Upper lobe of left lung (tissue), 6 donors: ENCODE measurements around the gene AP5S1. TPM values are rescaled to one million over a fixed set of nuclear protein-coding genes. Genes with fewer than 3 reads are reported as not detected.

ENCODE experiments used
- ATAC-seq, 2 donors: fragments of 200-7000 bp; cut with Tn5 transposase; one replicate each; pipeline ENCODE4 v1.9.1; 2022; ENCODE audit warnings: mild to moderate bottlenecking in 2 of 2, moderate library complexity in 2 of 2; ENCODE audit not compliant: low FRiP score in 2 of 2
- DNase-seq, 2 donors: peaks; one replicate each; pipeline ENCODE4 v3.0.0-alpha.2; 2019 to 2020
- H3K27ac ChIP-seq, 4 donors: fragments of 200-600 bp; sonication (generic); one replicate each; pipeline ENCODE4 v1.5.1; 2016 to 2019
- H3K27me3 ChIP-seq, 4 donors: fragments of 200-600 bp; sonication (generic); one replicate each; pipeline ENCODE4 v1.5.1; 2017 to 2019
- H3K36me3 ChIP-seq, 4 donors: fragments of 200-600 bp; sonication (generic); one replicate each; pipeline ENCODE4 v1.5.1; 2016 to 2019
- H3K4me1 ChIP-seq, 4 donors: fragments of 200-600 bp; sonication (generic); one replicate each; pipeline ENCODE4 v1.5.1; 2018 to 2019
- H3K4me3 ChIP-seq, 4 donors: fragments of 200-600 bp; sonication (generic); one replicate each; pipeline ENCODE4 v1.5.1; 2017 to 2019; ENCODE audit warnings: mild to moderate bottlenecking in 2 of 4, moderate library complexity in 1 of 4
- H3K9me3 ChIP-seq, 4 donors: fragments of 200-600 bp; sonication (generic); one replicate each; pipeline ENCODE4 v1.5.1; 2018 to 2019
- EP300 ChIP-seq, 4 donors: sonication (generic); formaldehyde crosslinking; IDR thresholded peaks; one replicate each; pipeline ENCODE4 v1.5.1; 2017; ENCODE audit warnings: antibody characterized with exemption in 4 of 4, control low read depth in 2 of 4
- POLR2A ChIP-seq, 4 donors: fragments of 450-650 bp; IDR thresholded peaks; one replicate each; pipeline ENCODE4 v1.5.1; 2016 to 2017; ENCODE audit warnings: antibody characterized with exemption in 4 of 4, mild to moderate bottlenecking in 2 of 4
- POLR2AphosphoS5 ChIP-seq, 2 donors: sonication (generic); formaldehyde crosslinking; IDR thresholded peaks; one replicate each; pipeline ENCODE4 v1.5.1; 2017; ENCODE audit warnings: antibody characterized with exemption in 2 of 2
- WGBS, 2 donors: methylation state at CpG; one replicate each; pipeline ENCODE4 v1.1.5; 2017 to 2018; 5-methylcytosine and 5-hydroxymethylcytosine counted together
- total RNA-seq, 6 donors: library from RNA; depleted of rRNA in 4 of 6; stranded (reverse); fragments of >200 nt in 4 of 6; gene quantifications; one replicate each; pipeline versions ENCODE4 v1.1.0 to v1.2.1, GENCODE V29; 2016 to 2021
- TF ChIP-seq, protein P1 (sequence below), 6 experiments: fragments of 450-650 bp in 4 of 6; fragments of 200-600 bp in 2 of 6; sonication (generic) in 2 of 6; IDR thresholded peaks; one replicate each; pipeline ENCODE4 v1.5.1; 2016 to 2019; ENCODE audit warnings: antibody characterized with exemption in 6 of 6
- donor health status: DM: no; HTN: no; CAD: no; lungs with moderate emphysema.
- donor health status: DM: no; HTN: yes; CAD: no; lungs with severe emphysema.

The AP5S1 gene
- total RNA-seq, 6 donors from 2014 or later: 9.4 to 20.8 (median 14.7) TPM

DNA sequence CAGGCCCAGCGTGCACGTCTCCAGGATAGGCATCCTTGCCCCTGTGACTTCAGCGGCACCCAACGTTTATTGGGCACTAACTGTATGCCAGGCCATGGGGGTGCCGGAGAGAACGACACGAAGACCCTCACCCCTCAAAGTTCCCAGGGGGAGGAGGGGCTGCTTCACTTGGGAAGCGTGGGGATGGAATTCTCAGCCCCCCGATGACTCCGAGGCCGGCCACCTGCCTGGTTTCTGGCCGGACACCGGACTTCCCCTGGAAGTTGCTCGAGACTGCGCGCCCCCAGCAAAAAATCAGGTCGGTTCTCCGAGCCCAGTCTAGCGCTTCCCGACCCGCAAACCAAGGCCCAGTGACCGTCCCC is 26.0 kb downstream of the AP5S1 start:
- H3K36me3 ChIP-seq: no peaks in the 10 kb centered on the region
- TF ChIP-seq POLR2AphosphoS5 (IDR thresholded peaks at IDR 0.05): no peak
- TF ChIP-seq POLR2A (IDR thresholded peaks at IDR 0.05): no peak
- no peak for TF ChIP-seq EP300 (IDR thresholded peaks at IDR 0.05)
- TF ChIP-seq, protein P1, sequence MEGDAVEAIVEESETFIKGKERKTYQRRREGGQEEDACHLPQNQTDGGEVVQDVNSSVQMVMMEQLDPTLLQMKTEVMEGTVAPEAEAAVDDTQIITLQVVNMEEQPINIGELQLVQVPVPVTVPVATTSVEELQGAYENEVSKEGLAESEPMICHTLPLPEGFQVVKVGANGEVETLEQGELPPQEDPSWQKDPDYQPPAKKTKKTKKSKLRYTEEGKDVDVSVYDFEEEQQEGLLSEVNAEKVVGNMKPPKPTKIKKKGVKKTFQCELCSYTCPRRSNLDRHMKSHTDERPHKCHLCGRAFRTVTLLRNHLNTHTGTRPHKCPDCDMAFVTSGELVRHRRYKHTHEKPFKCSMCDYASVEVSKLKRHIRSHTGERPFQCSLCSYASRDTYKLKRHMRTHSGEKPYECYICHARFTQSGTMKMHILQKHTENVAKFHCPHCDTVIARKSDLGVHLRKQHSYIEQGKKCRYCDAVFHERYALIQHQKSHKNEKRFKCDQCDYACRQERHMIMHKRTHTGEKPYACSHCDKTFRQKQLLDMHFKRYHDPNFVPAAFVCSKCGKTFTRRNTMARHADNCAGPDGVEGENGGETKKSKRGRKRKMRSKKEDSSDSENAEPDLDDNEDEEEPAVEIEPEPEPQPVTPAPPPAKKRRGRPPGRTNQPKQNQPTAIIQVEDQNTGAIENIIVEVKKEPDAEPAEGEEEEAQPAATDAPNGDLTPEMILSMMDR (IDR thresholded peaks at IDR 0.05): no peak
- DNase-seq: no peak
- peaks cover 16 to 30% (median 21%) of the 10 kb centered on the region in 4 donors for H3K4me1 ChIP-seq
- H3K9me3 ChIP-seq: no peaks in the 10 kb centered on the region
- H3K4me3 ChIP-seq: peak overlapping the region; percentile 72 to 98 (median 89)
- peak overlapping the region; percentile 93 to 97 (median 95) for H3K27ac ChIP-seq
- H3K27me3 ChIP-seq: no peaks in the 10 kb centered on the region
- ATAC-seq: no peak
- 3 to 8% methylated on average over 2 to 17 of the region's 22 CpGs for WGBS, 2 donors

DNA sequence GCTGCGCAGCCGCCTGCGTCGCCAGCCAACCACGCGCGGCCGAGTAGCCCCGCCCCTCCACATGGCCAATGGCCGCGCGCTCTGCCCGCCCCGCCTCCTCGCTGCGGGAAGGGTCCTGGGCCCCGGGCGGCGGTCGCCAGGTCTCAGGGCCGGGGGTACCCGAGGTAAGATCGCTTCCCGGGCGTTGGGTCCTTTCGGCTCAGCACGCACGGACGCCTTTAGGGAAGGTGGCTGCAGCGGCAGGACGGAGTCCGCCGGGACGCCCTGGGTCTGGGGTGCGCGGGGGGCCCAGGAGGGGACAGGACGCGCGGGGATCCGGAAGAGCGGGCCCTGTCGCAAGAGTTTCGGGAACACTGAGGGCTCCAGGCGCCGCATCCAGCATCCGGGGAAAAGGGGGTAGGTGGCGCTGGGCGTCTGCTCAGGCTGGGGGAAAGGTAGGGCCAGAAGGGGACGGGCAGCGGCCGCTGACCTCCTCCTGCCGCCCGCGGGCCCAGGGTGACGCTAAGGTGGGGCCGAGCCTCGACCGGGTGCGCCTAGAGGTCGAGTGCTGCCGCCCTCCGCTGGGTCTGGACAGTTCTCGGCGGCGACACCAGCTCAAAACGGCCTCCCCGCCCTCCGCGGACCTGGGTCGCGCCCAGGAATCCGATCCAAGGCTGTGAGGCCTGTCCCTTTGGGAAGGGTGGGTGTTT is 26.5 kb downstream of the AP5S1 start, which contains the start of gene MAVS:
TSS of gene MAVS (plus strand) at position 95 of the 689 bp plus-strand sequence. CDS start 7,791 bp downstream, outside the sequence.
- peak; percentile 91 to 98 for DNase-seq
- 0 to 1% methylated on average over 23 to 25 of the region's 72 CpGs for WGBS, 2 donors
- H3K27ac ChIP-seq: peak within 1 kb of the TSS; percentile 93 to 97 (median 95)
- TF ChIP-seq EP300 (IDR thresholded peaks at IDR 0.05) (no peak), POLR2AphosphoS5 (IDR thresholded peaks at IDR 0.05) (peak; percentile 79 to 91), POLR2A (IDR thresholded peaks at IDR 0.05) (peak in 3 of 4 donors; percentile 73 to 92 (median 85))
- TF ChIP-seq, protein P1 (IDR thresholded peaks at IDR 0.05): peak in 1 of 6 experiments; percentile 24
- H3K4me3 ChIP-seq: peak within 1 kb of the TSS; percentile 72 to 98 (median 89)
- H3K4me1 ChIP-seq: peaks cover 16 to 30% (median 21%) of the 10 kb centered on the region in 4 donors
- H3K36me3 ChIP-seq: no peaks in the 10 kb centered on the region
- no peaks in the 10 kb centered on the region for H3K9me3 ChIP-seq
- ATAC-seq: peak; percentile 97 to 99
- H3K27me3 ChIP-seq: no peaks in the 10 kb centered on the region

DNA sequence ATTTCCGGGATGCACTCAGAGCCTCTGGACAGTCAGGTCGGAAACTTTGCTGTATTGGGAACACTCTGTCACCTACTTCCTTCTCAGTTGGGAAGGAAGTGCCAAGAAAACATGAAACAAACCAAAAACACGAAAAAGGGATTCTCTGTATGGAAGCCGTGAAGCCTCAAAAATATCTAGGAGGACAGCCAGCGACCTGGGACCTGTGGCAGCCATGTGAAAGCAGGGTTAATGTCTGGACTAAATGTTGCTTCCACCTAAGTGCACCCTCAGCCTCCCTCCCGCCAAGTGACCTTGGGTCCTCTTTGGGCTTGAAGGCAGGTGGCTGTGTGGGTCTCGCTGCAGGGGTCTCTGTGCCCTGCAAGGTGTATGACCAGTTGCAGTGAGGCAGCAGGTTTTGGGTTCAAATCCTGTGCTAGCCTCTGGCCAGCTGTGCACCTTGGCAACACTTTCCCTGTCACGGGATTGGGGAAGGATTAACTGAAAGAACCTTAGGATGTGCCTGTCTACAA is 27.1 kb downstream of the AP5S1 start:
- Histone ChIP-seq H3K36me3 (no peaks in the 10 kb centered on the region), H3K27ac (peak overlapping the region; percentile 93 to 97 (median 95)), H3K27me3 (no peaks in the 10 kb centered on the region), H3K4me1 (peaks cover 16 to 30% (median 21%) of the 10 kb centered on the region in 4 donors), H3K9me3 (no peaks in the 10 kb centered on the region), H3K4me3 (peak overlapping the region; percentile 72 to 98 (median 89))
- TF ChIP-seq POLR2A (IDR thresholded peaks at IDR 0.05) (no peak), POLR2AphosphoS5 (IDR thresholded peaks at IDR 0.05) (no peak), EP300 (IDR thresholded peaks at IDR 0.05) (peak in 1 of 4 donors; percentile 11)
- TF ChIP-seq, protein P1 (IDR thresholded peaks at IDR 0.05): no peak
- DNase-seq (no peak), ATAC-seq (no peak)
- 25 to 27% methylated on average over 8 of the region's 8 CpGs for WGBS, 2 donors

DNA sequence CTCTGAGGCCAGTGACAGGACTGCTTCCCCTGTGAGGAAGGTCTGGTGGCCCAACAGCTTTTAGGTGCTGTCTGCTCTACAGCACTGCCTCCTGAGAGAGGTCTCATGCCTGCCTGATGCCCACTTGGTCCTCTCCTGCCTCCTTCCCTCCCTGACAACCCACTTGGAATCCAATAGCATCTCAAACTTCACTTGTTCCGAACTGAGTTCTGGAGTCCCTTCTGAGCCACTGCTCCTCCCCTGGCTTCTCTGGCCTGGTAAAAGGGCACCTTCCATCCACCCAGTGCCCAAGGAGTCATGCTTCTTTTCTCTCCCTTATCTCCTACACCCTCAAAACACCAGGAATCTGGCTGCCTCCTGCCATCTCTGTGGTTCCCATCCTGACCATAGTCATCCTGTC is 28.2 kb downstream of the AP5S1 start:
- Histone ChIP-seq H3K27ac (peak overlapping the region in 2 of 4 donors; percentile 6 to 30), H3K27me3 (no peaks in the 10 kb centered on the region), H3K9me3 (no peaks in the 10 kb centered on the region), H3K4me1 (peaks cover 16 to 30% (median 21%) of the 10 kb centered on the region in 4 donors), H3K4me3 (no peak overlapping the region), H3K36me3 (no peaks in the 10 kb centered on the region)
- ATAC-seq (no peak), DNase-seq (no peak)
- 58 to 83% methylated on average over 1 of the region's 1 CpG for WGBS, 2 donors
- TF ChIP-seq POLR2AphosphoS5 (IDR thresholded peaks at IDR 0.05): no peak
- TF ChIP-seq, protein P1 (IDR thresholded peaks at IDR 0.05): no peak
- no peak for TF ChIP-seq POLR2A (IDR thresholded peaks at IDR 0.05)
- no peak for TF ChIP-seq EP300 (IDR thresholded peaks at IDR 0.05)
